Measurements from ENCODE around the gene BEST4. TPM values are rescaled to one million over a fixed set of nuclear protein-coding genes. Genes with fewer than 3 reads are reported as not detected.
"Not testable (repeated sequence)": the region's sequence is repeated elsewhere in the genome, so short reads cannot be mapped to it uniquely, and the experiment has no call there.

BEST4 gene
- 0.36 TPM for total RNA-seq

- no peak for DNase-seq (ENCODE audit: low spot score)
These were observed at the start of gene BEST4 for GRCh38 chr1:44788120-44788860. TSS of gene BEST4 (minus strand) at chr1:44788170. CDS start at chr1:44787705, 465 bp downstream.

DNA sequence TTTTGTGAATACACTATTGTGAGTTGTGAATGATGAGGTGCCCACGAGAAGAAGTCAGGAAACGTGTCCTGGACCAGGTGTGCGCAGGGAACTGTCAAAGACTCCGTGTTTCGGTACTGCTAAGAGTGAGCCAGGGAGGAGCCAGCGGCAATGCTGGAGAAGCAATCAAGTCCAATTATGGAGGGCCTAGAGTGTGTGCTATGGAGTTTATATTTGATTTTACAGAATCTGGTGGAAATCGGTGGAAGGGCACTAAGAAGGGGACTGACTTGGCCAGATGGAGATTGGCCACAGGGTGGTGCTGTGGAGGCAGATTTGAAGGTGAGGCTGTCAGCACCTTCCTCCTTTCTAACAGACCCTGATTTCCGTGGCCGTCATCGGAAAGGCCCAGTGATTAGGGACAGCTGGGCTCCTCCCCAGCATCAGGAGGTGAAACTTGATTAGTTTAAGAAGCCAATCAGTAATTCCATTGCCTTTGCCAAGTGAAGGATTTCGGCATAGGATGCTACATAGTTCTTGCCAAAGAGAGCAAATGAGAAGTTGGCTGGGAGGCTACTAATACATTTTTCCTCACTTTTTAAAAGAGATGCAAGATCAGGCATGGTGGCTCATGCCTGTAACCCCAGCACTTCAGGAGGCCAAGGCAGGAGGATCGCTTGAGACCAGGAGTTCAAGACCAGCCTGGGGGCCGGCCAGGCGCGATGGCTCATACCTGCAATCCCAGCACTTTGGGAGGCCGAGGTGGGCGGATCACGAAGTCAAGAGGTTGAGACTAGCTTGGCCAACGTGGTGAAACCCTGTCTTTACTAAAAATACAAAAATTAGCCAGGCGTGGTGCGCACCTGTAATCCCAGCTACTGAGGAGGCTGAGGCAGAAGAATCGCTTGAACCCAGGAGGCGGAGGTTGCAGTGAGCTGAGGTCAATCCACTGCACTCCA is 48.0 kb upstream of the BEST4 start:
- peak; percentile 88 for DNase-seq (ENCODE audit: low spot score)

- DNase-seq (ENCODE audit: low spot score): no peak
These were observed 46.4 kb upstream of the BEST4 start for GRCh38 chr1:44834328-44834727.

DNA sequence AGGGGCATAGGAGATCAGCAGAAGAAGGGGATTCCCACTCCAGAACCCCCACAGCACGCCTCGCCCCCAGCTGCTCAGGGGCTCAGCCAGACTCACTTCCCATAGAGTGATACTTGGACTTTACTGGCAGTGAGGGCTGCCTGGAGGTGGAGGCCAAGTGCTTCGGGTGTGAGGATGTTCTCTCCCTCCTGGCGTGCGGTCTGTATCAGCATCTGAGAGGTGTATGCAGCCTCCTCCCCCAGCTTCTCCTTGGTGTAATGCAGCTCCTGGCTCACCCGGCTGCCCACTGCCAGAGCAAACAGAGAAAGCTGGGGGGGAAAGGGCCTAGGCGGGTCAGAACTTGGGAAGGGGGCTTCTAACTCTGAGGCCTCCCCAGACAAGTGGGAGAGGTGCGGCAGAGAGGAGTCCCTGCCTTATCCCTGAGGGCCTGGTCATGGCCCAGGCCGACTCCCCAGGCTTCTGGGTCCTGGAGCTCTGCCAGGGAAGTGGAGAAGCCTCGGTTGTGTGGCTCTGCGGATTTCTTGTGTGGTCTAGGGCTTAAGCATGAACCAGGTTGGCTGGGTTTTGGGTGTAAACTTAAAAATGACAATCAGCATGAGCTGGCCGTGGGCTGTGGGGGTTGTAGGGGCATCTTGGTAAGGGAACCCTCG is 44.2 kb upstream of the BEST4 start:
- DNase-seq (ENCODE audit: low spot score): no peak

DNA sequence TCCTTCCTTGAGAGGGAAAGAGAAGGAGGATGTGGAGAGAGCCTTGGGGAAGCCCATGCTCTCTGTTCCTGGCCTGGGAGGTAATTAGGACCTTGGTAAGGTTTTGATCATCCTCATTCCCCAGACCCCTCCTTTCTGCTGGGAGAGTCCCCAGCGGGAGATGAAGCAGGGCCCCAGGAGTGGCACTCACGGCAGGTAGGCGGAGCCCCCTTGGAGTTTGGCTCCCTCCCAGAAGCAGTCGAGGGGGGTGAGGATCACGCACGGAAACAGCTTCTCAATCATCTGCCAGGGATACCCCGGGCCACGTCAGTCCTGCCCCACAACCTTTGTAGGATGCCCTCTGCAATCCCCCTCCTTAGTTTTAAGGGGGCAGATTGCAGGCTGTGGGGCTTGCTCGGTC is 43.5 kb upstream of the BEST4 start:
- DNase-seq (ENCODE audit: low spot score): no peak

GRCh38 chr1:44830900-44831304 is 42.9 kb upstream of the BEST4 start:
- DNase-seq (ENCODE audit: low spot score): no peak

- DNase-seq (ENCODE audit: low spot score): no peak
These were observed 41.8 kb upstream of the BEST4 start for GRCh38 chr1:44829506-44830384.

DNA sequence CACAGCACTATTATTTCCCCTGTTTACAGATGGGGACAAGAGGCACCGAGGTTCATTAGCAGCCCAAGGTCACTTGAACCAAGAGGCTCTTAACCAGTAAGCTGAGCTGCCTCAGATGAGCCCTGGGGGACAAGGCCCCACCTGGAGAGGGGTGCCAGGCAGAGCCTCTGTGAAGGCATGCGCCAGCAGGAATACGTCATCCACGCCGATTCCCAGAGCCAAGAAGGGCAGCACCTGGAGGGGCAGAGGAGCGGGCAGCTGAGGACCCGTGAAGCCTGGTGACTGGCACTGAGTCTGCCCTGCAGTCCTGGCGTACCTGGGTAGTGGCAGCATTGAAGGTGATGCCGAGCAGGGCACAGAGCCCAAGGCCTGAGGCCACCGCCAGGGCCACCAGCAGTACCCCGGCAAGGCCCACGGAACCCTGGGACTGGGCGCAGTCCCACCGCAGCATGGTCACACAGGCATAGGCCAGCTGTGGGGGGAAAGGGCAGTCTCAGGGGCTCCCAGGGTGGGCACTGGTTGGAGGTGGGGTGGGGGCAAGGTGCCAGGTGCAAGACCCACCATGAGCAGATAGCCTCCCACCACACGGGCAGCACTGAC is 41.0 kb upstream of the BEST4 start:
- no peak for DNase-seq (ENCODE audit: low spot score)

GRCh38 chr1:44828003-44828651 is 40.2 kb upstream of the BEST4 start:
- no peak for DNase-seq (ENCODE audit: low spot score)

DNA sequence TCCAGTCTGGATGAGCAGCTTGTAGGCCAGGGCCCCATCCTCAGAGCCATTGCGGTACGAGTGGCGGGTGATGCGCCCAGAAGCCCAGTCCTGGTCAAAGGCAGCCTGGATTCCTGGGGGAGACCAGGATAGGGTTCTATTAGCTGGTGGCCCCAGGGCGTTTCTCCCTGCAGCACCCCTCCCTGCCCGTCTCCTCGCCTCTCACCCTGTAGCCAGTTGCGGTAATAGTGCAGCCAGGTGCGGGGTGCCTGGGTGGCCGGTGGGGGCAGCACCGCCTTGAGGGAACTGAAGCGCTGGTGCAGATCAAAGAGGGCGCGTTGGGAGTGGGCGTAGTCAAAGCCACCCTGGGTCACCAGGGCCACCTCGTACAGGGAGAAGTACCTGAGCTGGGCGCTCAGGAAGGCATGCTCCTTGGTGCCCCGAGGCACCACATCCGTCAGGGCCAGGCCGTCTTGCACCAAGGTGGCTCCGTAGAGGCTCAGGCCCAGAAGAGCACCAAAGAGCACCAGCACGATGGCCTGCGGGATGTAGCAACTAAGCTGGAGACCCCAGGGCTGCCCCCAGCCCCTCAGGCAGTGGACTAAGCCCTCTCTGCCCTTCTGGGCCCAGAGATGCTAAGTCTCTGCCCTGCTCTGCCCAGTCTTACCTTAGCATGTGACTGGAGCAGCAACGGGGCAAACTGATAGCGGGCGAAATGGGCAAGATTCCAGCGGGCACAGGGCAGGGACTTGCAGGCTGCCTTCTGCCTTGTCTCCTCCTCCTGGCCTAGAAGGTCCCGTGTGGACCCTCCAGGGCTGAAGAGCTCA is 39.4 kb upstream of the BEST4 start:
- DNase-seq (ENCODE audit: low spot score): no peak

DNA sequence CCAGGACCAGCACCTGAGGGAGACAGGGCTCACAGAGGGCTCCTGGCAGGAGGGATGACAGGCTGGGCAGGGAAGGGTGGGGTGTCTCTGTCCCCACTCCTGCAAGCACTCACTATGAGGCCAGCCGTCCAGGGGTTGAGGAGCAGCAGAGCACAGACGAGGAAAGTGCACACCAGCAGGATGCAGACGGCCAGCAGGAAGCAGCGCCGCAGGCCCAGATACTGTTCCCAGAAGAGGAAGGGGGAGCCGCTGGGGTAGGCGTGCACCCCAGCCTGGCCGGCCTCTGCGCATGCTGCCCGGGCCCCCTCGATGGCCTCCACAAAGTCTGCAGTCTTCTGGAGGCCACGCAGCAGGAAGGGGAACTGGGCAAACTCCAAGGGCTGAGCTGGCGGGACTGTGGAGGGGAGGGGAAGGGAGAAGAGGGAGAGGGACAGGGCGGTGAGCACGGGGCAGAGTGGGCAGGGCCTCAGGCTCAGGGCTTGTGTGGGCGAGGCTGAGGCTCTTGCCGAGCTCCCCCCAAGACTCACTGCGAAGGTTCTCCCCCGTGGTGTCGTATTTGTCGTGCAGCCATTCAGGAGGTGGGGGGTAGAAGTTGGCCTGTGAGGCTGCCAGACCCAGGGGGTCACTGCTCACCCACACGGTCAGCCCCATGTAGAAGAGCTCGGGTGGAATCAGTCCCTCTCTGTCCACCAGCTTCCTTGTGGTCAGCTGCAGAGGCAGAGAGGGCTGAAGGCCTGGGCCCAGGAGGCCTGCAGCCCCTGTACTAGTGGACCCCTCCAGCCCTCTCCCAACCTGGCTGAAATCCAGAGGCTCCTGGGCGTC is 38.6 kb upstream of the BEST4 start:
- no peak for DNase-seq (ENCODE audit: low spot score)

- DNase-seq (ENCODE audit: low spot score): not testable (repeated sequence)
These were observed 36.4 kb upstream of the BEST4 start for GRCh38 chr1:44824392-44824791.

DNA sequence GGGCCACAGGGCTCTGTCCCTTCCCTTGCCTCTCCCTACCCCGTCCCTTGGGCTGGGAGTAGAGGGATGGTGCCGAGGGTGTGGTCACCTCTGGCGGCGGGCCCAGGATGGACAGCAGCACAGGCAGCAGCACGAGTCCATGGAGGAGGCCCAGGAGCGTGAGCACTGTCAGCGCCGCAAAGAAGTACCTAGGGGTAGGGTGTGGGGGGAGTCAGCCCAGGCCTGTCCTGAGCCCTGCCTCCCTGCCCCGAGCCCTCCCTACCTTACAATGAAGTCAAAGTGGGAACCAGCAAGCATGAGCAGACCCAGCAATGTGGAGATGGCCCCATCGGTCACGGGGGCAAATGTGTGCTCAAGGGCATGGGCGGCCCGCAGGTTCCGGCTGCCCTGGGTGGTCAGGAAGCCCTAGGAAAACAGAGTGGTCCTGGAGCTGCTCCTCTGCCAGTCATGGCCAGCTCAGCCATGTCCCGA is 35.0 kb upstream of the BEST4 start:
- DNase-seq (ENCODE audit: low spot score): no peak

DNA sequence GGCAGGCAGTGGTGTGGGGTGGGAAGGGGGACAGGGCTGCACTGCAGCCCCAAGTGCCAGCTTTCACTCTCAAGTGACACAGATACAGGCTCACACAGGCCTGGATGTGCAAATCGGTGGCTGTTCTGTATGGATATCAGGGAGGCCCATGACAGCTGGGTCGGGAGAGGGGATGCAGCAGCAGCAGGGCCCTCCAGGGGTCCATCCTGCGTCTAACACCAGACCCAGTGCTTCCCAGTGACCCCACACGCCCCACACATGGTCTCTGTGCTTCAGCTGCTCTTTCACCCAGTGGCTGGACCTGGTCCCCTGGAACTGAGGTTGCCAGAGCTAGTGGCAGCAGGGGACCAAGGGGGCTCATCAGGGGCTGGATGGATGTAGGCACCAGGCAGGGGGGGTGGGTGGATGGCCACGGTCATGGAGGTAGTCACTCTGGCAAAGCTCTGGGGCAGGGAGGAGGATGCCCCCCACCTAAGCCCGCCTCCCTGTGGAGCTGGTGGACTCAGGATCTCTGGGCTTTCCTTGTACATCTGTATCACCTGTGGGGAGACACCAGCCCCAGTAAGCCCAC is 34.2 kb upstream of the BEST4 start:
- no peak for DNase-seq (ENCODE audit: low spot score)

DNA sequence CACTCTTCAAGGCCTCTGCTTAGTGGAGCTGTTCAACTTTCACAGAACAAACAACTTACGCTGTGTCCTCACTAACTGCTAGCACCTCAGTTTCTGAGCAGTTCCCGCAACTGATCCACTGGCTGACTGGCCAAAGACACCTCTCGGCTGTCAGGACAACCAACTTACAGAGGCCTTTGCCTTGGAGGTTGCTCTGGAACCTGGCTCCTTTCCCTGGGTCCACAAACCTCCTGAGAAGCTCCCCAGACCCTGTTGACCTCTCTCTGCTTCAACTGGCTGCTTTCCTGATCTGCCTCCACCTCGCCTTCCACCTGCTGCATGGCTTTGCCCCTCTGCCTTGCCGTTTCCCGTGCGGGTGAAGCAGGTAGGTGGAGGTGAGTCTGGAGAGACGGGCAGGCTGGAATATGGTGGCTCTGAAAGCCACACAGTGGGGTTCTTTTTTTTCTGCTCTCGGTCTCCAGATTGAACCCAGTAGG is 33.3 kb upstream of the BEST4 start:
- DNase-seq (ENCODE audit: low spot score): no peak

GRCh38 chr1:44820328-44821239 is 32.6 kb upstream of the BEST4 start:
- DNase-seq (ENCODE audit: low spot score): no peak

Measured in ureter (tissue), 1 donor.